ACC112 (cell line): ENCODE measurements around the gene RGS11.

Experiments used
- H2AFZ ChIP-seq: fragments of 200-600 bp; sonication (generic); one replicate; pipeline ENCODE4 v1.6.0; 2017; ENCODE audit warnings: antibody characterized with exemption, low read length; ENCODE audit not compliant: unreplicated experiment
- H3K27ac ChIP-seq: fragments of 200-600 bp; sonication (generic); 2 replicates; pipeline ENCODE4 v1.5.1; 2014; ENCODE audit warnings: low read depth, mild to moderate bottlenecking, antibody characterized with exemption, low read length, moderate library complexity
- H3K27me3 ChIP-seq: fragments of 200-600 bp; sonication (generic); 2 replicates; pipeline ENCODE4 v1.6.1; 2014; ENCODE audit warnings: mild to moderate bottlenecking, antibody characterized with exemption, low read length, moderate library complexity, mixed read lengths; ENCODE audit not compliant: insufficient read depth
- H3K36me3 ChIP-seq: fragments of 200-600 bp; sonication (generic); 2 replicates; pipeline ENCODE4 v1.6.1; 2016; ENCODE audit warnings: mild to moderate bottlenecking, antibody characterized with exemption, low read length, moderate library complexity, mixed read lengths; ENCODE audit not compliant: insufficient read depth
- H3K4me1 ChIP-seq: fragments of 200-600 bp; sonication (generic); one replicate; pipeline ENCODE4 v1.6.1; 2016; ENCODE audit warnings: low read length, mixed read lengths; ENCODE audit not compliant: insufficient read depth, unreplicated experiment, control insufficient read depth
- H3K4me3 ChIP-seq: fragments of 200-600 bp; sonication (generic); 2 replicates; pipeline ENCODE4 v1.5.1; 2014; ENCODE audit warnings: mild to moderate bottlenecking, low read depth, low read length
- H3K79me2 ChIP-seq: fragments of 200-600 bp; sonication (generic); one replicate; pipeline ENCODE4 v1.6.0; 2016; ENCODE audit warnings: low read length; ENCODE audit not compliant: control insufficient read depth, unreplicated experiment, insufficient read depth

The RGS11 gene

GRCh38 chr16:279531-279930 is 3.8 kb upstream of the RGS11 start:
- no peak overlapping the region for H3K27ac ChIP-seq
- no peaks in the 10 kb centered on the region for H3K36me3 ChIP-seq
- no peak overlapping the region for H3K4me3 ChIP-seq
- no peaks in the 10 kb centered on the region for H3K4me1 ChIP-seq
- no peaks in the 10 kb centered on the region for H3K79me2 ChIP-seq
- no peak overlapping the region for H2AFZ ChIP-seq
- peaks cover 30% of the 10 kb centered on the region for H3K27me3 ChIP-seq

GRCh38 chr16:278863-279366 is 3.2 kb upstream of the RGS11 start:
- Histone ChIP-seq H2AFZ (no peak overlapping the region), H3K79me2 (no peaks in the 10 kb centered on the region), H3K27ac (no peak overlapping the region), H3K36me3 (no peaks in the 10 kb centered on the region), H3K4me1 (no peaks in the 10 kb centered on the region), H3K27me3 (peaks cover 30% of the 10 kb centered on the region), H3K4me3 (no peak overlapping the region)

GRCh38 chr16:276426-277077 is 808 bp upstream of the RGS11 start:
- peaks cover 23% of the 10 kb centered on the region for H3K27me3 ChIP-seq
- no peaks in the 10 kb centered on the region for H3K79me2 ChIP-seq
- H3K27ac ChIP-seq, result no peak overlapping the region
- no peaks in the 10 kb centered on the region for H3K36me3 ChIP-seq
- H3K4me3 ChIP-seq, result no peak overlapping the region
- H3K4me1 ChIP-seq, result no peaks in the 10 kb centered on the region
- H2AFZ ChIP-seq, result no peak overlapping the region

GRCh38 chr16:275041-275641 is 603 bp downstream of the RGS11 start:
- peak overlapping the region; percentile 25 for H2AFZ ChIP-seq
- H3K4me3 ChIP-seq, result peak overlapping the region; percentile 77
- no peaks in the 10 kb centered on the region for H3K4me1 ChIP-seq
- no peaks in the 10 kb centered on the region for H3K79me2 ChIP-seq
- H3K36me3 ChIP-seq, result no peaks in the 10 kb centered on the region
- no peak overlapping the region for H3K27ac ChIP-seq
- peaks cover 12% of the 10 kb centered on the region; the same call in 1 of the 2 replicates for H3K27me3 ChIP-seq

GRCh38 chr16:273547-274421 is 2.0 kb downstream of the RGS11 start:
- no peak overlapping the region for H3K27ac ChIP-seq
- H2AFZ ChIP-seq, result no peak overlapping the region
- H3K36me3 ChIP-seq, result no peaks in the 10 kb centered on the region
- peaks cover 4% of the 10 kb centered on the region; the same call in 1 of the 2 replicates for H3K27me3 ChIP-seq
- no peak overlapping the region for H3K4me3 ChIP-seq
- no peaks in the 10 kb centered on the region for H3K4me1 ChIP-seq
- H3K79me2 ChIP-seq, result no peaks in the 10 kb centered on the region

- Histone ChIP-seq H3K4me1 (no peaks in the 10 kb centered on the region), H2AFZ (no peak overlapping the region)
Measured at GRCh38 chr16:272633-273546, 2.9 kb downstream of the RGS11 start.

GRCh38 chr16:270381-271255 is 5.1 kb downstream of the RGS11 start:
- Histone ChIP-seq H3K27me3 (peaks cover 4% of the 10 kb centered on the region; the same call in 1 of the 2 replicates), H2AFZ (no peak overlapping the region), H3K27ac (no peak overlapping the region), H3K4me1 (no peaks in the 10 kb centered on the region), H3K36me3 (no peaks in the 10 kb centered on the region), H3K79me2 (no peaks in the 10 kb centered on the region), H3K4me3 (no peak overlapping the region)

More at GRCh38 chr16:272633-273546, 2.9 kb downstream of the RGS11 start:
- Histone ChIP-seq H3K4me3 (no peak overlapping the region), H3K36me3 (no peaks in the 10 kb centered on the region), H3K27me3 (peaks cover 4% of the 10 kb centered on the region; the same call in 1 of the 2 replicates), H3K27ac (no peak overlapping the region), H3K79me2 (no peaks in the 10 kb centered on the region)

- no peak overlapping the region for H2AFZ ChIP-seq
- H3K4me3 ChIP-seq, result no peak overlapping the region
- H3K27me3 ChIP-seq, result no peaks in the 10 kb centered on the region
- no peaks in the 10 kb centered on the region for H3K4me1 ChIP-seq
- no peaks in the 10 kb centered on the region for H3K79me2 ChIP-seq
- no peaks in the 10 kb centered on the region for H3K36me3 ChIP-seq
- H3K27ac ChIP-seq, result no peak overlapping the region
Measured at GRCh38 chr16:269061-269796, 6.5 kb downstream of the RGS11 start.
